Panc1 (cell line): Measurements from ENCODE around the gene TOR1B. TPM values are rescaled to one million over a fixed set of nuclear protein-coding genes. Genes with fewer than 3 reads are reported as not detected.

ENCODE experiments used
- ATAC-seq: fragments of 200-7000 bp; cut with Tn5 transposase; 2 replicates; pipeline ENCODE4 v1.9.1; 2020; ENCODE audit warnings: mild to moderate bottlenecking, moderate library complexity
- BruUV-seq: library from RNA; stranded (reverse); fragments of 400-500 nt; replicated peaks from 2 replicates; lab custom pipeline; 2021; lab: Mats Ljungman, UMichigan
- CTCF ChIA-PET: fragments of 300-600 bp; sonication (Branson Sonifier 250); formaldehyde crosslinking; loops from one replicate; lab custom pipeline; 2022; ENCODE audit warnings: antibody characterized with exemption; lab: Charles Lee
- POLR2A ChIA-PET: fragments of 300-600 bp; sonication (Branson Sonifier 250); formaldehyde crosslinking; loops from one replicate; lab custom pipeline; 2022; ENCODE audit warnings: antibody characterized with exemption; lab: Charles Lee
- DNase-seq: peaks from one replicate; pipeline ENCODE4 v3.0.0-alpha.2; 2010; ENCODE audit warnings: low read depth, low spot score
- H3K27ac ChIP-seq: 2 replicates; pipeline ENCODE4 v1.5.1; 2011; ENCODE audit warnings: mild to moderate bottlenecking, low read length, inconsistent platforms
- H3K27me3 ChIP-seq: fragments of 200-500 bp; sonication (Bioruptor generic); 2 replicates; pipeline ENCODE4 v1.6.0; 2014; ENCODE audit warnings: low read length, inconsistent platforms; ENCODE audit not compliant: control insufficient read depth, insufficient read depth
- H3K36me3 ChIP-seq: fragments of 200-500 bp; sonication (Bioruptor generic); 2 replicates; pipeline ENCODE4 v1.5.1; 2014; ENCODE audit warnings: inconsistent platforms, mild to moderate bottlenecking, low read length, moderate library complexity; ENCODE audit not compliant: control insufficient read depth, insufficient read depth
- H3K4me1 ChIP-seq: 2 replicates; pipeline ENCODE4 v1.5.1; 2011; ENCODE audit warnings: inconsistent platforms, mild to moderate bottlenecking, low read length, moderate library complexity; ENCODE audit not compliant: control insufficient read depth, insufficient read depth
- H3K4me3 ChIP-seq, 2 experiments: 2 replicates each; pipeline ENCODE4 v1.5.1; 2011 to 2012; ENCODE audit warnings: low read depth in 2 of 2, low read length in 2 of 2, mild to moderate bottlenecking in 2 of 2, inconsistent platforms in 1 of 2, moderate library complexity in 1 of 2
- H3K9me3 ChIP-seq: fragments of 200-500 bp; sonication (Bioruptor generic); 2 replicates; pipeline ENCODE4 v1.5.1; 2014; ENCODE audit warnings: low read depth, mild to moderate bottlenecking, inconsistent platforms, low read length, moderate library complexity; ENCODE audit not compliant: control insufficient read depth, insufficient read depth
- CTCF ChIP-seq: fragments of 450-650 bp; IDR thresholded peaks from 2 replicates; pipeline ENCODE4 v1.5.1; 2017; ENCODE audit warnings: mild to moderate bottlenecking
- POLR2AphosphoS5 ChIP-seq: IDR thresholded peaks from 2 replicates; pipeline ENCODE4 v1.6.1; 2012; ENCODE audit warnings: mild to moderate bottlenecking, low read depth, low read length, moderate library complexity
- REST ChIP-seq, 2 experiments: IDR thresholded peaks; 2 replicates each; pipeline ENCODE4 v1.6.1; 2011 to 2012; ENCODE audit warnings: low read depth in 2 of 2, control low read depth in 1 of 2, low read length in 1 of 2, mild to moderate bottlenecking in 1 of 2, moderate library complexity in 1 of 2; ENCODE audit not compliant: insufficient read depth in 1 of 2
- SIN3A ChIP-seq: IDR thresholded peaks from 2 replicates; pipeline ENCODE4 v1.6.1; 2012; ENCODE audit warnings: low read depth, mild to moderate bottlenecking, low read length, moderate library complexity, borderline replicate concordance; ENCODE audit not compliant: insufficient read depth
- TCF7L2 ChIP-seq: IDR thresholded peaks from 2 replicates; pipeline ENCODE4 v1.6.1; 2011; ENCODE audit warnings: mild to moderate bottlenecking, low read depth, low read length, inconsistent platforms
- in situ Hi-C: cut with HindIII; loops from 2 replicates; pipeline ENCODE4 v1.10.0; 2016; ENCODE audit warnings: low sequenced_read_pairs, low pct_unique_long_range_greater_than_20kb
- intact Hi-C: fragments of 100-400 bp; cut with micrococcal nuclease; formaldehyde crosslinking; loops from one replicate; pipeline ENCODE4 v1.10.0; 2022; ENCODE audit not compliant: unreplicated experiment
- total RNA-seq: library from RNA; stranded (reverse); gene quantifications from one replicate; pipeline ENCODE4 v1.2.1, GENCODE V29; 2021; ENCODE audit not compliant: unreplicated experiment

TOR1B gene
- total RNA-seq, 1 experiment from 2014 or later, result 37.6 TPM

- no peaks in the 10 kb centered on the region for H3K4me1 ChIP-seq
- no peak overlapping the region for H3K4me3 ChIP-seq
- H3K36me3 ChIP-seq, result no peaks in the 10 kb centered on the region
- TF ChIP-seq SIN3A (no peak), POLR2AphosphoS5 (no peak), REST (IDR thresholded peaks at IDR 0.05; ENCODE audit: insufficient read depth in 1 of 2, low read depth in 2 of 2, low read length in 1 of 2) (no peak), CTCF (no peak), TCF7L2 (no peak)
- no TSS peak for BruUV-seq
- ChIA-PET CTCF (no interaction called here), POLR2A (no interaction called here)
- DNase-seq (no peak), ATAC-seq (no peak)
- in situ Hi-C loops (no loop called here), intact Hi-C loops (no loop called here)
- no peaks in the 10 kb centered on the region for H3K27me3 ChIP-seq
- H3K27ac ChIP-seq, result no peak overlapping the region
- H3K9me3 ChIP-seq, result no peaks in the 10 kb centered on the region
These were observed 46.9 kb downstream of the TOR1B start for GRCh38 chr9:129849901-129850300.

GRCh38 chr9:129850821-129851550, 48.0 kb downstream of the TOR1B start:
- TF ChIP-seq SIN3A (no peak), TCF7L2 (no peak), CTCF (no peak), REST (IDR thresholded peaks at IDR 0.05; ENCODE audit: insufficient read depth in 1 of 2, low read depth in 2 of 2, low read length in 1 of 2) (no peak), POLR2AphosphoS5 (no peak)
- Histone ChIP-seq H3K9me3 (no peaks in the 10 kb centered on the region), H3K27me3 (no peaks in the 10 kb centered on the region), H3K27ac (no peak overlapping the region), H3K4me3 (no peak overlapping the region), H3K4me1 (no peaks in the 10 kb centered on the region), H3K36me3 (no peaks in the 10 kb centered on the region)
- CTCF ChIA-PET, result interaction anchor here (0.7 kb wide), 1 partner anchor 8 kb away, joined by 13 read pairs; no protein-coding TSS in a partner anchor
- BruUV-seq, result no TSS peak
- DNase-seq, result no peak
- ATAC-seq, result no peak
- POLR2A ChIA-PET, result no interaction called here
- in situ Hi-C loops (no loop called here), intact Hi-C loops (no loop called here)
